Vagina (tissue), 2 donors: ENCODE data around the gene FGFRL1.

Experiments used
- POLR2A ChIP-seq, 2 donors: fragments of 450-650 bp; IDR thresholded peaks; one replicate each; pipeline ENCODE4 v1.6.1; 2017; ENCODE audit warnings: antibody characterized with exemption in 2 of 2, mild to moderate bottlenecking in 2 of 2, moderate library complexity in 2 of 2
- POLR2AphosphoS5 ChIP-seq, 2 donors: sonication (generic); formaldehyde crosslinking; IDR thresholded peaks; one replicate each; pipeline ENCODE4 v1.9.0; 2017; ENCODE audit warnings: antibody characterized with exemption in 2 of 2, mild to moderate bottlenecking in 2 of 2, low read depth in 1 of 2; ENCODE audit not compliant: insufficient read depth in 1 of 2
- TF ChIP-seq, protein P1 (sequence below), 3 experiments: fragments of 450-650 bp in 2 of 3; fragments of 200-600 bp in 1 of 3; sonication (generic) in 1 of 3; IDR thresholded peaks; one replicate each; pipeline ENCODE4 v1.5.1; 2017 to 2019; ENCODE audit warnings: antibody characterized with exemption in 3 of 3, mild to moderate bottlenecking in 2 of 3, moderate library complexity in 2 of 3

DNA sequence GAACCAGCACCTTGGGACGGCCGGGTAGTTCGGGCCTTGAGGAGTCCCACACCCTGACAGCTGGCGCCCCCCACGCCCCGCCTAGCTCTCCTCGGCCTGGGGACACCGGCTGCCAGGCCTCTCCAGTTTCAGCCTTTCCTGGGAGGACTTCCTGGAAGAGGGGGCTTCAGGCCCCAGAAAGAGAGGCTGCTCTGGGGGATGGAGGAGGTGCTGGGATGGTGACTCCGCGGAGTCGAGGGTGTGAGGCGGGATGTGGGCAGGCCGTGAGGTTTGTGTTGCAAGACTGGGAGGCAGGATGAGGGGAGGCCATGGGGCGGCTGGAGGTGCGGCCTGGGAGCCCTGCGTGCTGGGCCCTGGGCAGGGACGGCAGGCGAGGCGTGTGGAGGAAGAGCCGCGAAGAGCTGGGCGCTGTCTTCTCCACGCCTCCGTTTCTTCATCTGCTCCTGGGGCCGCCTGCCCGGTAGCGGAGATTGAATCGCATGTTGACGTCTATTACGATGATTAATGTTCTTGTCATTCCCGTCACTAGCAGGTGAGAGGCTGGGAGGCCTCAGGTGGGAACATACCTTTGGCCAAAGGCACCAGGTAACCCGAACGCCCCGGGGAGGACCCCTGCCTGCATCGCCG lies 918 bp upstream of the FGFRL1 start:
- TF ChIP-seq, protein P1, sequence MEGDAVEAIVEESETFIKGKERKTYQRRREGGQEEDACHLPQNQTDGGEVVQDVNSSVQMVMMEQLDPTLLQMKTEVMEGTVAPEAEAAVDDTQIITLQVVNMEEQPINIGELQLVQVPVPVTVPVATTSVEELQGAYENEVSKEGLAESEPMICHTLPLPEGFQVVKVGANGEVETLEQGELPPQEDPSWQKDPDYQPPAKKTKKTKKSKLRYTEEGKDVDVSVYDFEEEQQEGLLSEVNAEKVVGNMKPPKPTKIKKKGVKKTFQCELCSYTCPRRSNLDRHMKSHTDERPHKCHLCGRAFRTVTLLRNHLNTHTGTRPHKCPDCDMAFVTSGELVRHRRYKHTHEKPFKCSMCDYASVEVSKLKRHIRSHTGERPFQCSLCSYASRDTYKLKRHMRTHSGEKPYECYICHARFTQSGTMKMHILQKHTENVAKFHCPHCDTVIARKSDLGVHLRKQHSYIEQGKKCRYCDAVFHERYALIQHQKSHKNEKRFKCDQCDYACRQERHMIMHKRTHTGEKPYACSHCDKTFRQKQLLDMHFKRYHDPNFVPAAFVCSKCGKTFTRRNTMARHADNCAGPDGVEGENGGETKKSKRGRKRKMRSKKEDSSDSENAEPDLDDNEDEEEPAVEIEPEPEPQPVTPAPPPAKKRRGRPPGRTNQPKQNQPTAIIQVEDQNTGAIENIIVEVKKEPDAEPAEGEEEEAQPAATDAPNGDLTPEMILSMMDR (IDR thresholded peaks at IDR 0.05): no peak
- TF ChIP-seq POLR2A (IDR thresholded peaks at IDR 0.05) (no peak), POLR2AphosphoS5 (IDR thresholded peaks at IDR 0.05; ENCODE audit: insufficient read depth in 1 of 2, low read depth in 1 of 2) (peak in 1 of 2 donors; percentile 59)
